Loucy (cell line): Measurements from ENCODE around the gene PRSS36.

ENCODE experiments used
- CTCF ChIP-seq: fragments of 200-600 bp; sonication (generic); conservative IDR thresholded peaks from 2 replicates; pipeline ENCODE4 v1.5.1; 2014; ENCODE audit warnings: mild to moderate bottlenecking, antibody characterized with exemption, low read length
- EZH2phosphoT487 ChIP-seq: fragments of 200-600 bp; IDR thresholded peaks from 2 replicates; pipeline ENCODE4 v1.6.1; 2018; ENCODE audit warnings: antibody characterized with exemption, mild to moderate bottlenecking, moderate library complexity, borderline replicate concordance

GRCh38 chr16:31110106-31111034, 39.5 kb downstream of the PRSS36 start:
- TF ChIP-seq CTCF, result no peak
- no peak for TF ChIP-seq EZH2phosphoT487
